Osteoblast (primary cell): ENCODE data around the gene LMX1B. TPM values are rescaled to one million over a fixed set of nuclear protein-coding genes. Genes with fewer than 3 reads are reported as not detected.

Source experiments
- DNase-seq: peaks from one replicate; pipeline ENCODE4 v3.0.0; 2011; ENCODE audit warnings: low spot score, mixed read lengths; ENCODE audit not compliant: insufficient read length; ENCODE audit errors: missing footprints
- H2AFZ ChIP-seq: 2 replicates; pipeline ENCODE4 v1.6.0; 2011; ENCODE audit warnings: mild to moderate bottlenecking, low read length
- H3K27ac ChIP-seq: 2 replicates; pipeline ENCODE4 v1.5.1; 2011; ENCODE audit warnings: mild to moderate bottlenecking, low read depth, low read length, moderate library complexity
- H3K27me3 ChIP-seq: 2 replicates; pipeline ENCODE4 v1.6.0; 2012; ENCODE audit warnings: mild to moderate bottlenecking, control low read depth, inconsistent platforms, low read length, moderate library complexity; ENCODE audit not compliant: insufficient read depth
- H3K36me3 ChIP-seq: 2 replicates; pipeline ENCODE4 v1.5.1; 2011; ENCODE audit warnings: mild to moderate bottlenecking, low read length, control low read depth, moderate library complexity; ENCODE audit not compliant: insufficient read depth
- H3K4me1 ChIP-seq: 2 replicates; pipeline ENCODE4 v1.5.1; 2011; ENCODE audit warnings: mild to moderate bottlenecking, low read length, control low read depth, moderate library complexity; ENCODE audit not compliant: insufficient read depth
- H3K4me2 ChIP-seq: 2 replicates; pipeline ENCODE4 v1.6.0; 2011; ENCODE audit warnings: mild to moderate bottlenecking, low read length; ENCODE audit not compliant: insufficient read depth
- H3K4me3 ChIP-seq: fragments of 200-600 bp; sonication (generic); 3 replicates; pipeline ENCODE4 v1.5.1; 2012; ENCODE audit warnings: mild to moderate bottlenecking, low read length, inconsistent platforms; ENCODE audit not compliant: insufficient read depth
- H3K79me2 ChIP-seq: 2 replicates; pipeline ENCODE4 v1.6.0; 2012; ENCODE audit warnings: mild to moderate bottlenecking, low read length, control low read depth, inconsistent platforms; ENCODE audit not compliant: insufficient read depth
- H3K9me3 ChIP-seq: 2 replicates; pipeline ENCODE4 v1.5.1; 2011; ENCODE audit warnings: low read depth, low read length, control low read depth
- H4K20me1 ChIP-seq: 2 replicates; pipeline ENCODE4 v1.6.0; 2012; ENCODE audit warnings: mild to moderate bottlenecking, low read length, control low read depth; ENCODE audit not compliant: insufficient read depth
- CTCF ChIP-seq: IDR thresholded peaks from 2 replicates; pipeline ENCODE4 v1.5.1; 2011; ENCODE audit warnings: mild to moderate bottlenecking, low read depth, low read length, moderate library complexity; ENCODE audit errors: extremely low read depth
- total RNA-seq: library from RNA; depleted of rRNA; stranded (reverse); fragments of >200 nt; gene quantifications from 2 replicates; pipeline ENCODE4 v1.2.3, GENCODE V29; 2012

LMX1B gene
- total RNA-seq, 1 donor, result under 0.01 TPM

- TF ChIP-seq CTCF, result no peak
- Histone ChIP-seq H3K9me3 (no peaks in the 10 kb centered on the region), H3K4me2 (no peak overlapping the region), H3K79me2 (no peaks in the 10 kb centered on the region), H3K27me3 (peaks cover 33% of the 10 kb centered on the region), H2AFZ (no peak overlapping the region), H3K27ac (no peak overlapping the region), H4K20me1 (no peaks in the 10 kb centered on the region), H3K36me3 (no peaks in the 10 kb centered on the region), H3K4me3 (no peak overlapping the region), H3K4me1 (no peaks in the 10 kb centered on the region)
- DNase-seq, result no peak
These were observed 69.4 kb downstream of the LMX1B start for GRCh38 chr9:126682928-126683697.

GRCh38 chr9:126683698-126684044, 69.9 kb downstream of the LMX1B start:
- Histone ChIP-seq H3K4me1 (no peaks in the 10 kb centered on the region), H3K4me2 (no peak overlapping the region), H3K79me2 (no peaks in the 10 kb centered on the region), H3K27ac (no peak overlapping the region), H3K4me3 (no peak overlapping the region), H3K36me3 (no peaks in the 10 kb centered on the region), H3K9me3 (no peaks in the 10 kb centered on the region), H4K20me1 (no peaks in the 10 kb centered on the region), H3K27me3 (peaks cover 33% of the 10 kb centered on the region), H2AFZ (no peak overlapping the region)
- TF ChIP-seq CTCF, result no peak
- DNase-seq, result no peak

GRCh38 chr9:126684345-126684744, 70.6 kb downstream of the LMX1B start:
- Histone ChIP-seq H3K27ac (no peak overlapping the region), H3K27me3 (peaks cover 35% of the 10 kb centered on the region), H2AFZ (no peak overlapping the region), H3K79me2 (no peaks in the 10 kb centered on the region), H3K36me3 (no peaks in the 10 kb centered on the region), H3K4me3 (no peak overlapping the region), H3K4me1 (no peaks in the 10 kb centered on the region), H3K9me3 (no peaks in the 10 kb centered on the region), H4K20me1 (no peaks in the 10 kb centered on the region), H3K4me2 (no peak overlapping the region)
- TF ChIP-seq CTCF, result no peak
- no peak for DNase-seq

GRCh38 chr9:126684965-126685465, 71.3 kb downstream of the LMX1B start:
- H3K27me3 ChIP-seq, result peaks cover 37% of the 10 kb centered on the region
- no peaks in the 10 kb centered on the region for H3K4me1 ChIP-seq
- no peaks in the 10 kb centered on the region for H3K9me3 ChIP-seq
- H3K4me3 ChIP-seq, result no peak overlapping the region
- no peaks in the 10 kb centered on the region for H3K79me2 ChIP-seq
- no peaks in the 10 kb centered on the region for H3K36me3 ChIP-seq
- no peak overlapping the region for H2AFZ ChIP-seq
- no peak overlapping the region for H3K4me2 ChIP-seq
- no peak for TF ChIP-seq CTCF
- H3K27ac ChIP-seq, result no peak overlapping the region
- no peaks in the 10 kb centered on the region for H4K20me1 ChIP-seq
- DNase-seq, result no peak
